Tibial artery (tissue), 4 donors: Measurements from ENCODE around the gene PLSCR5.

Source experiments
- DNase-seq, 2 donors: peaks; one replicate each; pipeline ENCODE4 v3.0.0-alpha.2; 2019
- H3K27ac ChIP-seq, 2 donors: fragments of 200-600 bp; sonication (generic) in 1 of 2; 1 replicate in 1 of 2; 2 replicates in 1 of 2; pipeline ENCODE4 v1.5.1; 2018 to 2019; ENCODE audit warnings: mild to moderate bottlenecking in 1 of 2
- H3K27me3 ChIP-seq, 2 donors: fragments of 200-600 bp; sonication (generic) in 1 of 2; one replicate each; pipeline versions ENCODE4 v1.5.1 to v1.6.0; 2016 to 2019
- H3K36me3 ChIP-seq, 3 donors: fragments of 200-600 bp; sonication (generic) in 2 of 3; one replicate each; pipeline ENCODE4 v1.5.1; 2016 to 2019; ENCODE audit warnings: mild to moderate bottlenecking in 2 of 3
- H3K4me1 ChIP-seq, 4 donors: fragments of 200-600 bp; sonication (generic) in 2 of 4; 1 replicate in 3 of 4; 2 replicates in 1 of 4; pipeline ENCODE4 v1.5.1; 2016 to 2019
- H3K4me3 ChIP-seq, 2 donors: fragments of 200-600 bp; sonication (generic) in 1 of 2; 1 replicate in 1 of 2; 2 replicates in 1 of 2; pipeline ENCODE4 v1.5.1; 2018 to 2019; ENCODE audit warnings: mild to moderate bottlenecking in 2 of 2
- H3K9me3 ChIP-seq, 3 donors: fragments of 200-600 bp; sonication (generic) in 1 of 3; one replicate each; pipeline ENCODE4 v1.5.1; 2016 to 2019
- CTCF ChIP-seq, 2 experiments: fragments of 200-600 bp in 1 of 2; fragments of 450-650 bp in 1 of 2; IDR thresholded peaks; one replicate each; pipeline ENCODE4 v1.5.1; 2017 to 2019; ENCODE audit warnings: antibody characterized with exemption in 2 of 2, mild to moderate bottlenecking in 1 of 2, moderate library complexity in 1 of 2
- intact Hi-C: fragments of 100-400 bp; cut with DNase I; formaldehyde crosslinking; loops from one replicate; pipeline ENCODE4 v1.15.0; 2023; ENCODE audit warnings: low total_unique reads

The PLSCR5 gene

DNA sequence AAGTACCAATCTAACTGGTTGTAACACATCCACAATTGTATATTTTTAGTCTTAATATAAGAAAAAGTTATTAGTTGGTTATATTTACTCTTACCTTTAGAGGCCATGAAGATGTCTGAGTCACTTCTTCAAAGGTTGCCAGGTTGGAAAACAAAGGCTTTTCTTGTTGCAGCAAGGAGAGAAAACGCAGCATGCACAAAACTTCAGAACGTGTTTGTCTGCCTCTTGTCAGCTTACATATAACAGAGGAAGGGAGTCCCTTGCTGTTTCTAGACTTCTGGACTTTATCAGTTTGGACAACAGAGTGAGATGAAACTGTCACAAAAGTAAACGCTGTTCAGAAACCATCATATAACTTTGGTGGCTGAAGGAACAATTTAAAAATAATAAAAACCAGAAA, at the start of gene PLSCR5:
Gene PLSCR5, minus strand, starts transcription at position 241 of the 400 bp plus-strand sequence. Its CDS starts 134 bp downstream, at position 107.
- no peak within 1 kb of the TSS for H3K27ac ChIP-seq
- H3K4me3 ChIP-seq = no peak within 1 kb of the TSS
- no peaks in the 10 kb centered on the region for H3K4me1 ChIP-seq
- H3K36me3 ChIP-seq = no peaks in the 10 kb centered on the region
- TF ChIP-seq CTCF (IDR thresholded peaks at IDR 0.05) = no peak
- H3K9me3 ChIP-seq = no peaks in the 10 kb centered on the region
- no peak for DNase-seq
- H3K27me3 ChIP-seq = no peaks in the 10 kb centered on the region
- intact Hi-C loops = no loop called here

GRCh38 chr3:146653978-146654377, 48.8 kb upstream of the PLSCR5 start:
- peaks cover 0 to 3% (median 0%) of the 10 kb centered on the region in 3 donors for H3K9me3 ChIP-seq
- H3K4me1 ChIP-seq = peaks cover 0 to 10% (median 2%) of the 10 kb centered on the region in 4 donors
- intact Hi-C loops = no loop called here
- H3K4me3 ChIP-seq = no peak overlapping the region
- H3K27ac ChIP-seq = no peak overlapping the region
- H3K27me3 ChIP-seq = no peaks in the 10 kb centered on the region
- no peak for TF ChIP-seq CTCF (IDR thresholded peaks at IDR 0.05)
- no peak for DNase-seq
- H3K36me3 ChIP-seq = no peaks in the 10 kb centered on the region

DNA sequence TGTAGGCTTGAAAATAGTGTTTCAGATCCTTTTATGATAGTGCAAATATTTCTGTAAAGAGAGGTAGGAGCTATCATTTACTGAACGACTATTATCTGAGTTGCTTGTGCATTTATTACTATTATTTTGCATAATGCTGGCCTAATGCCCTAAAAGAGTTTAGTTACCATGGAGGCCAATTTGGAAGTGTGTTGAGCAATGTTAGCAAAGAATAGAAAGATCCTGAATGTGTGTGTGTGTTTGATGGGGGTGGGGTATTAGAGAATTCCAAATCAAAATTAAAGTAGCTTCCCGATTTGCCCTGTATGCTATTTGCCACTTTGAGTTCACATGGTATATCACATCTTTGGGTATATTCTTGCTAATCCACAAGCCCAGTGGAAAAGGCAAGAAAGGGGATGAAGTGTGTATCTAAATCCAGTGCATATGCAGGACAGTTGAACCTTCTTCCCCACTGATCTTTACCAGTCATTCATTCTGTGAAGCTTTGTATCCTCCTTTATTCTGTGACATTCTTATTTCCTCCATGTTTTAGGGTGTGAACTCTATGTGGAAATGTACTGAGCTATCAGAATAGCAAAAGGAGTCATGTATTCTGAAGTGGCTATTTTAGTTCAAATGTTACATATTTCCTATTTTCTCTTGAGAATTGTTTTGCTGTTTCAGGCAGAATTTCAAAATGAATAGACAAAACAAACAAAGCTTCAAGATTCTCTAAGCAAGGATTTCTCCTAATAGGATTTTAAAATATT, 45.7 kb upstream of the PLSCR5 start:
- H3K27ac ChIP-seq = no peak overlapping the region
- H3K4me3 ChIP-seq = no peak overlapping the region
- TF ChIP-seq CTCF (IDR thresholded peaks at IDR 0.05) = no peak
- DNase-seq = no peak
- H3K4me1 ChIP-seq = peaks cover 0 to 10% (median 2%) of the 10 kb centered on the region in 4 donors
- H3K36me3 ChIP-seq = no peaks in the 10 kb centered on the region
- H3K9me3 ChIP-seq = no peaks in the 10 kb centered on the region
- no peaks in the 10 kb centered on the region for H3K27me3 ChIP-seq
- intact Hi-C loops = no loop called here

GRCh38 chr3:146646261-146646660, 41.1 kb upstream of the PLSCR5 start:
- no peak overlapping the region for H3K27ac ChIP-seq
- intact Hi-C loops = loop anchor here (10.0 kb wide), 1 partner anchor 431 kb away; no protein-coding TSS in a partner anchor

More at GRCh38 chr3:146646261-146646660, 41.1 kb upstream of the PLSCR5 start:
- Histone ChIP-seq H3K4me3 (no peak overlapping the region), H3K4me1 (peaks cover 0 to 7% (median 2%) of the 10 kb centered on the region in 4 donors), H3K36me3 (no peaks in the 10 kb centered on the region), H3K27me3 (no peaks in the 10 kb centered on the region), H3K9me3 (no peaks in the 10 kb centered on the region)
- TF ChIP-seq CTCF (IDR thresholded peaks at IDR 0.05) = no peak
- no peak for DNase-seq
